SK-N-SH (cell line): ENCODE data around the gene PALS2. TPM values are rescaled to one million over a fixed set of nuclear protein-coding genes. Genes with fewer than 3 reads are reported as not detected.

Experiments
- CTCF ChIA-PET: fragments of 300-600, 350-600 bp; formaldehyde crosslinking; extraction: SDS; loops from one replicate; lab custom pipeline; 2021; lab: Yijun Ruan, JAX
- POLR2A ChIA-PET: fragments of 350-600 bp; sonication (Branson Sonifier 250); formaldehyde crosslinking; extraction: SDS; loops from one replicate; lab custom pipeline; 2020; ENCODE audit warnings: antibody characterized with exemption, inconsistent platforms; lab: Yijun Ruan, JAX
- DNase-seq: peaks from one replicate; pipeline ENCODE4 v3.0.0; 2012
- H2AFZ ChIP-seq: fragments of 200-600 bp; sonication (generic); 2 replicates; pipeline ENCODE4 v1.8.1; 2016; ENCODE audit warnings: antibody characterized with exemption, mild to moderate bottlenecking, low read depth
- H3F3A ChIP-seq: fragments of 200-600 bp; sonication (generic); replicated peaks from 2 replicates; pipeline ENCODE3; 2016; ENCODE audit warnings: antibody characterized with exemption, mild to moderate bottlenecking; ENCODE audit not compliant: insufficient read depth
- H3K27ac ChIP-seq, 2 experiments: fragments of 200-500 bp in 1 of 2; fragments of 200-600 bp in 1 of 2; sonication (Bioruptor generic) in 1 of 2; sonication (generic), shearing (Covaris generic) in 1 of 2; 2 replicates each; pipeline versions ENCODE4 v1.5.1 to v1.6.1; 2014 to 2016; ENCODE audit warnings: low read depth in 2 of 2, inconsistent platforms in 1 of 2, low read length in 1 of 2, mild to moderate bottlenecking in 1 of 2, mixed read lengths in 1 of 2
- H3K27me3 ChIP-seq: fragments of 200-600 bp; sonication (generic), shearing (Covaris generic); 2 replicates; pipeline ENCODE4 v1.6.1; 2016; ENCODE audit warnings: mixed run types; ENCODE audit not compliant: insufficient read depth
- H3K36me3 ChIP-seq, 2 experiments: fragments of 200-500 bp in 1 of 2; fragments of 200-600 bp in 1 of 2; sonication (Bioruptor generic) in 1 of 2; sonication (generic) in 1 of 2; replicated peaks in 1 of 2; 2 replicates each; pipeline versions ENCODE3 to v1.5.1; 2014 to 2016; ENCODE audit warnings: low read length in 1 of 2, mild to moderate bottlenecking in 1 of 2; ENCODE audit not compliant: insufficient read depth in 2 of 2, control insufficient read depth in 1 of 2
- H3K4me1 ChIP-seq, 2 experiments: fragments of 200-500 bp in 1 of 2; fragments of 200-600 bp in 1 of 2; sonication (Bioruptor generic) in 1 of 2; sonication (generic), shearing (Covaris generic) in 1 of 2; 2 replicates each; pipeline versions ENCODE4 v1.5.1 to v1.6.1; 2014 to 2016; ENCODE audit warnings: low read depth in 1 of 2, low read length in 1 of 2, mixed run types in 1 of 2; ENCODE audit not compliant: insufficient read depth in 2 of 2, control insufficient read depth in 1 of 2
- H3K4me2 ChIP-seq: fragments of 200-600 bp; sonication (generic), shearing (Covaris generic); 2 replicates; pipeline ENCODE4 v1.6.1; 2017; ENCODE audit warnings: mixed run types
- H3K4me3 ChIP-seq, 2 experiments: fragments of 200-500 bp in 1 of 2; fragments of 200-600 bp in 1 of 2; sonication (Bioruptor generic) in 1 of 2; sonication (generic), shearing (Covaris generic) in 1 of 2; 2 replicates each; pipeline versions ENCODE4 v1.5.1 to v1.8.1; 2014 to 2016; ENCODE audit warnings: low read depth in 2 of 2, inconsistent platforms in 1 of 2, low read length in 1 of 2, mild to moderate bottlenecking in 1 of 2, mixed read lengths in 1 of 2, moderate library complexity in 1 of 2
- H3K79me2 ChIP-seq: fragments of 200-600 bp; sonication (generic); 2 replicates; pipeline ENCODE4 v1.8.1; 2017; ENCODE audit warnings: mild to moderate bottlenecking; ENCODE audit not compliant: insufficient read depth
- H3K9ac ChIP-seq: fragments of 200-600 bp; sonication (generic); 2 replicates; pipeline ENCODE4 v1.6.1; 2017; ENCODE audit warnings: mixed run types
- H3K9me2 ChIP-seq: fragments of 200-600 bp; sonication (generic); 2 replicates; pipeline ENCODE4 v1.6.1; 2017; ENCODE audit warnings: mixed run types
- H3K9me3 ChIP-seq: fragments of 200-600 bp; sonication (generic); 2 replicates; pipeline ENCODE4 v1.6.1; 2017; ENCODE audit warnings: mixed run types, mild to moderate bottlenecking, moderate library complexity
- H4K20me1 ChIP-seq: fragments of 200-600 bp; sonication (generic); 2 replicates; pipeline ENCODE4 v1.6.1; 2017; ENCODE audit warnings: mild to moderate bottlenecking, mixed run types; ENCODE audit not compliant: insufficient read depth
- CHD2 ChIP-seq: fragments of 150-350 bp; IDR thresholded peaks from 2 replicates; pipeline ENCODE4 v1.6.1; 2018; ENCODE audit warnings: low read length; ENCODE audit not compliant: partially characterized antibody
- CTCF ChIP-seq: fragments of 200-600 bp; sonication (generic); IDR thresholded peaks from 2 replicates; pipeline ENCODE4 v1.6.1; 2017; ENCODE audit warnings: antibody characterized with exemption, mild to moderate bottlenecking, moderate library complexity
- ELF1 ChIP-seq: IDR thresholded peaks from 2 replicates; pipeline ENCODE4 v1.4.0; 2012
- EP300 ChIP-seq, 2 experiments: IDR thresholded peaks; 2 replicates each; pipeline versions ENCODE4 v1.4.0 to v1.6.1; 2012; ENCODE audit warnings: borderline replicate concordance in 1 of 2, low read depth in 1 of 2, low read length in 1 of 2
- EZH2phosphoT487 ChIP-seq: fragments of 200-600 bp; sonication (generic); IDR thresholded peaks from 2 replicates; pipeline ENCODE4 v1.6.1; 2017; ENCODE audit warnings: low read depth, mixed run types, mild to moderate bottlenecking, antibody characterized with exemption, moderate library complexity, borderline replicate concordance
- FOSL2 ChIP-seq: IDR thresholded peaks from 2 replicates; pipeline ENCODE4 v1.4.0; 2012; ENCODE audit warnings: low read depth, mild to moderate bottlenecking, moderate library complexity, borderline replicate concordance
- GABPA ChIP-seq: IDR thresholded peaks from 2 replicates; pipeline ENCODE4 v1.4.0; 2012; ENCODE audit warnings: low read depth, mild to moderate bottlenecking
- GATA2 ChIP-seq: sonication (generic); formaldehyde crosslinking; IDR thresholded peaks from 2 replicates; pipeline ENCODE4 v1.5.0; 2020; ENCODE audit warnings: mild to moderate bottlenecking, missing genetic modification reagents
- IRF3 ChIP-seq: fragments of 150-350 bp; IDR thresholded peaks from 2 replicates; pipeline ENCODE4 v1.6.1; 2016; ENCODE audit warnings: mild to moderate bottlenecking, low read depth, low read length
- JUND ChIP-seq: IDR thresholded peaks from 2 replicates; pipeline ENCODE4 v1.4.0; 2012
- MAX ChIP-seq: IDR thresholded peaks from 2 replicates; pipeline ENCODE4 v1.4.0; 2012; ENCODE audit warnings: low read depth
- NRF1 ChIP-seq: IDR thresholded peaks from 2 replicates; pipeline ENCODE4 v1.6.1; 2012; ENCODE audit warnings: low read depth, mild to moderate bottlenecking, low read length
- REST ChIP-seq: IDR thresholded peaks from 2 replicates; pipeline ENCODE4 v1.6.1; 2012; ENCODE audit warnings: mild to moderate bottlenecking, low read depth, low read length, moderate library complexity
- RFX5 ChIP-seq: IDR thresholded peaks from 2 replicates; pipeline ENCODE4 v1.6.1; 2012; ENCODE audit warnings: mild to moderate bottlenecking, improper control_type of control experiment, low read length
- RXRA ChIP-seq: IDR thresholded peaks from 2 replicates; pipeline ENCODE4 v1.4.0; 2012; ENCODE audit warnings: low read depth, mild to moderate bottlenecking, borderline replicate concordance
- SMC3 ChIP-seq: IDR thresholded peaks from 2 replicates; pipeline ENCODE4 v1.6.1; 2012; ENCODE audit warnings: low read depth, low read length, improper control_type of control experiment
- TAF1 ChIP-seq: IDR thresholded peaks from 2 replicates; pipeline ENCODE4 v1.6.1; 2012; ENCODE audit warnings: low read depth, mild to moderate bottlenecking, low read length, moderate library complexity, borderline replicate concordance
- TEAD4 ChIP-seq: IDR thresholded peaks from 2 replicates; pipeline ENCODE4 v1.4.0; 2012; ENCODE audit warnings: mild to moderate bottlenecking, borderline replicate concordance; ENCODE audit not compliant: insufficient read depth
- USF2 ChIP-seq: fragments of 150-350 bp; IDR thresholded peaks from 2 replicates; pipeline ENCODE4 v1.6.1; 2017; ENCODE audit warnings: antibody characterized with exemption, low read length, low read depth, borderline replicate concordance
- WGBS: methylation state at CpG from one replicate; pipeline ENCODE4 v1.1.6; 2017; ENCODE audit warnings: low lambda C conversion rate; 5-methylcytosine and 5-hydroxymethylcytosine counted together
- polyA plus RNA-seq, 3 experiments: library from polyadenylated mRNA; depleted of rRNA; stranded (reverse); fragments of >200 nt; gene quantifications; 2 replicates each; pipeline ENCODE4 v1.2.3, GENCODE V29; 2012

Gene PALS2
- polyA plus RNA-seq, 1 of the 3 experiments (the other 2 are of a cell fraction): 6.9 TPM

GRCh38 chr7:24570983-24571382 lies 2.3 kb upstream of the PALS2 start:
- H3K4me3 ChIP-seq: no peak overlapping the region
- peaks cover 12% of the 10 kb centered on the region; the same call in 1 of the 2 replicates for H3K27me3 ChIP-seq
- ChIA-PET CTCF (interaction anchor here (0.7 to 10.0 kb wide), 4 partner anchors 19 to 717 kb away, joined by 3 to 141 read pairs (median 3); no protein-coding TSS in a partner anchor), POLR2A (interaction anchor here (0.6 kb wide), 1 partner anchor 16 kb away, joined by 3 read pairs; no protein-coding TSS in a partner anchor)
- H3K36me3 ChIP-seq: no peaks in the 10 kb centered on the region
- H3K27ac ChIP-seq: no peak overlapping the region
- H3K4me2 ChIP-seq: no peak overlapping the region
- H3K79me2 ChIP-seq: peaks cover 17% of the 10 kb centered on the region; the same call in 1 of the 2 replicates
- 36% methylated on average over 2 of the region's 2 CpGs for WGBS
- no peak overlapping the region for H3K9ac ChIP-seq
- no peaks in the 10 kb centered on the region for H3K9me3 ChIP-seq
- peaks cover 0 to 26% of the 10 kb centered on the region in 2 experiments; a peak in 2 of 4 replicates for H3K4me1 ChIP-seq
- no peaks in the 10 kb centered on the region for H3K9me2 ChIP-seq
- TF ChIP-seq SMC3 (no peak), GATA2 (peak; percentile 72), EP300 (IDR thresholded peaks at IDR 0.05; ENCODE audit: borderline replicate concordance in 1 of 2, low read depth in 1 of 2, low read length in 1 of 2) (peak in 1 of 2 experiments; percentile 38; a peak in 1 of 4 replicates), RFX5 (no peak)
- no peak overlapping the region for H2AFZ ChIP-seq
- DNase-seq: no peak
- H4K20me1 ChIP-seq: no peaks in the 10 kb centered on the region
- H3F3A ChIP-seq: no peaks in the 10 kb centered on the region

- ChIA-PET CTCF (interaction anchor here (0.7 to 10.0 kb wide), 5 partner anchors 9 to 150 kb away, joined by 3 to 141 read pairs (median 6); no protein-coding TSS in a partner anchor), POLR2A (no interaction called here)
- Histone ChIP-seq H3K27ac (no peak overlapping the region), H3K36me3 (no peaks in the 10 kb centered on the region), H3K9ac (no peak overlapping the region), H3K9me2 (no peaks in the 10 kb centered on the region), H2AFZ (no peak overlapping the region), H3K4me2 (peak overlapping the region; percentile 93; the same call in 1 of the 2 replicates), H3K4me1 (peaks cover 0 to 31% of the 10 kb centered on the region in 2 experiments; a peak in 2 of 4 replicates), H3K4me3 (no peak overlapping the region), H3K9me3 (no peaks in the 10 kb centered on the region), H3F3A (no peaks in the 10 kb centered on the region), H3K79me2 (peaks cover 17% of the 10 kb centered on the region; the same call in 1 of the 2 replicates), H3K27me3 (peaks cover 12% of the 10 kb centered on the region; the same call in 1 of the 2 replicates), H4K20me1 (no peaks in the 10 kb centered on the region)
- DNase-seq: no peak
- TF ChIP-seq GABPA (no peak), CHD2 (no peak), CTCF (no peak), FOSL2 (no peak), ELF1 (no peak), REST (no peak), EZH2phosphoT487 (no peak), IRF3 (no peak), USF2 (no peak), RXRA (no peak), MAX (no peak), TEAD4 (no peak), TAF1 (no peak), JUND (no peak), NRF1 (no peak)
- 93% methylated on average over 4 of the region's 4 CpGs for WGBS
Observed at GRCh38 chr7:24572016-24572392, 1.2 kb upstream of the PALS2 start.
